ENCODE measurements around the gene EIF5A.

- no peak for TF ChIP-seq RBM15 (IDR thresholded peaks at IDR 0.05; ENCODE audit: insufficient read depth, low read length)
- TF ChIP-seq E2F6 (IDR thresholded peaks at IDR 0.05; ENCODE audit: borderline replicate concordance in 1 of 2, extremely low read depth in 1 of 2, insufficient read depth in 1 of 2, insufficient read length in 1 of 2, low read depth in 1 of 2, low read length in 1 of 2, poor library complexity in 1 of 2, severe bottlenecking in 1 of 2) = no peak
- TF ChIP-seq CTCF (IDR thresholded peaks at IDR 0.05 in 2 of 3, conservative IDR thresholded peaks at IDR 0.05 in 1 of 3; ENCODE audit: insufficient read depth in 2 of 3, low read depth in 1 of 3, low read length in 3 of 3) = no peak
- no peak for TF ChIP-seq ZBTB2 (IDR thresholded peaks at IDR 0.05)
- TF ChIP-seq RAD51 (IDR thresholded peaks at IDR 0.05; ENCODE audit: borderline replicate concordance, low read depth) = no peak
- TF ChIP-seq TBL1XR1 (IDR thresholded peaks at IDR 0.05; ENCODE audit: low read length in 2 of 2) = no peak
- no peak for TF ChIP-seq USF1 (CRISPR knock-in tag; IDR thresholded peaks at IDR 0.05)
- TF ChIP-seq ZNF280A (IDR thresholded peaks at IDR 0.05; ENCODE audit: low read depth, partially characterized antibody) = no peak
- no peak for TF ChIP-seq POLR2A (conservative IDR thresholded peaks at IDR 0.05)
- no peak for TF ChIP-seq ZFX (CRISPR knock-in tag; IDR thresholded peaks at IDR 0.05)
- TF ChIP-seq HMG20B (CRISPR knock-in tag; IDR thresholded peaks at IDR 0.05) = no peak
- no peak for TF ChIP-seq PHF8 (IDR thresholded peaks at IDR 0.05; ENCODE audit: borderline replicate concordance, low read length)
Observed at GRCh38 chr17:7259555-7259889, 47.9 kb upstream of the EIF5A start.
